IMR-90 (cell line): ENCODE data around the gene TRIM44.

ENCODE experiments used
- CHD1 ChIP-seq: IDR thresholded peaks from 2 replicates; pipeline ENCODE4 v1.6.1; 2012; ENCODE audit warnings: low read depth, low read length, improper control_type of control experiment
- CTCF ChIP-seq: conservative IDR thresholded peaks from 2 replicates; pipeline ENCODE4 v1.5.1; 2012; ENCODE audit warnings: mild to moderate bottlenecking, low read depth, low read length, improper control_type of control experiment
- ELK1 ChIP-seq: fragments of 150-350 bp; IDR thresholded peaks from 2 replicates; pipeline ENCODE4 v1.6.1; 2016; ENCODE audit warnings: low read depth, mild to moderate bottlenecking, low read length, moderate library complexity, borderline replicate concordance
- POLR2A ChIP-seq: IDR thresholded peaks from 2 replicates; pipeline ENCODE4 v1.6.1; 2012; ENCODE audit warnings: mild to moderate bottlenecking, low read depth, low read length
- RAD21 ChIP-seq: IDR thresholded peaks from 2 replicates; pipeline ENCODE4 v1.6.1; 2012; ENCODE audit warnings: low read length, improper control_type of control experiment
- RCOR1 ChIP-seq: IDR thresholded peaks from 2 replicates; pipeline ENCODE4 v1.6.1; 2012; ENCODE audit warnings: mild to moderate bottlenecking, low read length, improper control_type of control experiment; ENCODE audit not compliant: insufficient replicate concordance
- SMC3 ChIP-seq: fragments of 150-350 bp; IDR thresholded peaks from 2 replicates; pipeline ENCODE4 v1.6.1; 2016; ENCODE audit warnings: low read depth, mild to moderate bottlenecking, antibody characterized with exemption, low read length, moderate library complexity
- USF2 ChIP-seq: fragments of 150-350 bp; IDR thresholded peaks from 2 replicates; pipeline ENCODE4 v1.6.1; 2017; ENCODE audit warnings: mild to moderate bottlenecking, antibody characterized with exemption, low read length, low read depth

- TF ChIP-seq CTCF (no peak), ELK1 (no peak), RCOR1 (no peak), POLR2A (no peak), USF2 (no peak), CHD1 (no peak), RAD21 (no peak), SMC3 (no peak)
These were observed 182.0 kb downstream of the TRIM44 start for GRCh38 chr11:35844579-35844978.
